Liver (tissue), 3 donors: ENCODE data around the gene BTRC.

Source experiments
- FOXA1 ChIP-seq: IDR thresholded peaks from 2 replicates; pipeline ENCODE4 v1.6.1; 2016; ENCODE audit warnings: antibody characterized with exemption
- FOXA2 ChIP-seq: IDR thresholded peaks from 2 replicates; pipeline ENCODE4 v1.6.1; 2016; ENCODE audit warnings: antibody characterized with exemption
- GABPA ChIP-seq, 2 donors: IDR thresholded peaks in 1 of 2; conservative IDR thresholded peaks in 1 of 2; 2 replicates each; pipeline ENCODE4 v1.6.1; 2016; ENCODE audit warnings: antibody characterized with exemption in 2 of 2, mild to moderate bottlenecking in 1 of 2, moderate library complexity in 1 of 2
- JUND ChIP-seq, 2 donors: IDR thresholded peaks; 2 replicates each; pipeline ENCODE4 v1.6.1; 2016; ENCODE audit warnings: antibody characterized with exemption in 2 of 2
- MAX ChIP-seq: IDR thresholded peaks from 2 replicates; pipeline ENCODE4 v1.6.1; 2016; ENCODE audit warnings: antibody characterized with exemption
- NR2F2 ChIP-seq: IDR thresholded peaks from 2 replicates; pipeline ENCODE4 v1.6.1; 2016; ENCODE audit warnings: antibody characterized with exemption
- RAD21 ChIP-seq, 2 donors: IDR thresholded peaks; 2 replicates each; pipeline ENCODE4 v1.6.1; 2016; ENCODE audit warnings: antibody characterized with exemption in 2 of 2, mild to moderate bottlenecking in 2 of 2
- RXRA ChIP-seq, 2 donors: IDR thresholded peaks; 2 replicates each; pipeline ENCODE4 v1.6.1; 2017 to 2018; ENCODE audit warnings: antibody characterized with exemption in 2 of 2, mild to moderate bottlenecking in 1 of 2
- SP1 ChIP-seq: IDR thresholded peaks from 2 replicates; pipeline ENCODE4 v1.6.1; 2018; ENCODE audit warnings: antibody characterized with exemption, mild to moderate bottlenecking
- TAF1 ChIP-seq: conservative IDR thresholded peaks from 2 replicates; pipeline ENCODE4 v1.6.1; 2016; ENCODE audit warnings: antibody characterized with exemption, mild to moderate bottlenecking
- YY1 ChIP-seq: IDR thresholded peaks from 2 replicates; pipeline ENCODE4 v1.6.1; 2016; ENCODE audit warnings: antibody characterized with exemption, mild to moderate bottlenecking
- TF ChIP-seq, protein P1 (sequence below): fragments of 150-350 bp; IDR thresholded peaks from 2 replicates; pipeline ENCODE4 v1.5.1; 2017; ENCODE audit warnings: improper control_type of control experiment, low read depth, low read length; ENCODE audit not compliant: missing input control
- TF ChIP-seq, protein P2 (sequence below): IDR thresholded peaks from 2 replicates; pipeline ENCODE4 v1.6.1; 2016; ENCODE audit warnings: antibody characterized with exemption, mild to moderate bottlenecking
- TF ChIP-seq, protein P3 (sequence below): IDR thresholded peaks from 2 replicates; pipeline ENCODE4 v1.6.1; 2016; ENCODE audit warnings: antibody characterized with exemption
- donor health status: healthy.
- donor health status: healthy.

DNA sequence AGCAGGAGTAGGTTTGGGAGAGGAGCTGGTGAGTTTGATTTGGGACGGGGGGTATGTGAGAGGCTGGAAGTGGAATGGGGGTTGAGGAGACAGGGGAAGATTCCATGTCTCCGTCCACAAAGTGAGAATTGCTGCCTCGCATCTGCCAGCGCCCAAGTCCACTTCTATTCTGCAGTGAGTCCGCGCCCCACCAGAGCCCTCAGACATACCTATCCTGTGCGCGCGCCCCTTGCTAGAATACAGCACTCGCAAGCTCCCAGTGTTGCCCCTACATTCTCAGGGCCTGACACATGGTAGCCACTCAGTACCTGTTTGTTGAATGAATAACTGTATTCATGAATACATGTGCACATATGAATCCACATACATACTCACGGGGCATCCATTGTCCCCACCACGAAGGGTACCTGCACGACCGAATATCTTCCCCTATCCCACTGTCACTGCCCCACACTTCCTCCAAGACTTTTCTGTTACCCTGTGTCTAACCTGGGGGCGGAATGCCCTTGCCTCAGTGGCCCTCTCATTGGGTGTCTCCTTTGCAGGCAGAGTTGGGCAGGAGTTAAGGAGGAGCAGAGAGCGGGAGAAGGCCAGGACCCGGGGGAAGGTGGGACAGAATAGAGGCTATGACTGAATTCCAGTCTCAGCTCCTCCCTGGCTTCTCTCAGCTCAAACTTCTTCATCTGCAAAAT lies 214.2 kb downstream of the BTRC start:
- TF ChIP-seq, protein P1, sequence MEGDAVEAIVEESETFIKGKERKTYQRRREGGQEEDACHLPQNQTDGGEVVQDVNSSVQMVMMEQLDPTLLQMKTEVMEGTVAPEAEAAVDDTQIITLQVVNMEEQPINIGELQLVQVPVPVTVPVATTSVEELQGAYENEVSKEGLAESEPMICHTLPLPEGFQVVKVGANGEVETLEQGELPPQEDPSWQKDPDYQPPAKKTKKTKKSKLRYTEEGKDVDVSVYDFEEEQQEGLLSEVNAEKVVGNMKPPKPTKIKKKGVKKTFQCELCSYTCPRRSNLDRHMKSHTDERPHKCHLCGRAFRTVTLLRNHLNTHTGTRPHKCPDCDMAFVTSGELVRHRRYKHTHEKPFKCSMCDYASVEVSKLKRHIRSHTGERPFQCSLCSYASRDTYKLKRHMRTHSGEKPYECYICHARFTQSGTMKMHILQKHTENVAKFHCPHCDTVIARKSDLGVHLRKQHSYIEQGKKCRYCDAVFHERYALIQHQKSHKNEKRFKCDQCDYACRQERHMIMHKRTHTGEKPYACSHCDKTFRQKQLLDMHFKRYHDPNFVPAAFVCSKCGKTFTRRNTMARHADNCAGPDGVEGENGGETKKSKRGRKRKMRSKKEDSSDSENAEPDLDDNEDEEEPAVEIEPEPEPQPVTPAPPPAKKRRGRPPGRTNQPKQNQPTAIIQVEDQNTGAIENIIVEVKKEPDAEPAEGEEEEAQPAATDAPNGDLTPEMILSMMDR = no peak
- TF ChIP-seq TAF1 (no peak), RAD21 (IDR thresholded peaks at IDR 0.05) (no peak), YY1 (no peak), FOXA1 (no peak), NR2F2 (no peak), FOXA2 (no peak), MAX (no peak), JUND (IDR thresholded peaks at IDR 0.05) (no peak), GABPA (IDR thresholded peaks at IDR 0.05 in 1 of 2, conservative IDR thresholded peaks at IDR 0.05 in 1 of 2) (no peak), SP1 (no peak), RXRA (IDR thresholded peaks at IDR 0.05) (no peak)
- TF ChIP-seq, protein P2, sequence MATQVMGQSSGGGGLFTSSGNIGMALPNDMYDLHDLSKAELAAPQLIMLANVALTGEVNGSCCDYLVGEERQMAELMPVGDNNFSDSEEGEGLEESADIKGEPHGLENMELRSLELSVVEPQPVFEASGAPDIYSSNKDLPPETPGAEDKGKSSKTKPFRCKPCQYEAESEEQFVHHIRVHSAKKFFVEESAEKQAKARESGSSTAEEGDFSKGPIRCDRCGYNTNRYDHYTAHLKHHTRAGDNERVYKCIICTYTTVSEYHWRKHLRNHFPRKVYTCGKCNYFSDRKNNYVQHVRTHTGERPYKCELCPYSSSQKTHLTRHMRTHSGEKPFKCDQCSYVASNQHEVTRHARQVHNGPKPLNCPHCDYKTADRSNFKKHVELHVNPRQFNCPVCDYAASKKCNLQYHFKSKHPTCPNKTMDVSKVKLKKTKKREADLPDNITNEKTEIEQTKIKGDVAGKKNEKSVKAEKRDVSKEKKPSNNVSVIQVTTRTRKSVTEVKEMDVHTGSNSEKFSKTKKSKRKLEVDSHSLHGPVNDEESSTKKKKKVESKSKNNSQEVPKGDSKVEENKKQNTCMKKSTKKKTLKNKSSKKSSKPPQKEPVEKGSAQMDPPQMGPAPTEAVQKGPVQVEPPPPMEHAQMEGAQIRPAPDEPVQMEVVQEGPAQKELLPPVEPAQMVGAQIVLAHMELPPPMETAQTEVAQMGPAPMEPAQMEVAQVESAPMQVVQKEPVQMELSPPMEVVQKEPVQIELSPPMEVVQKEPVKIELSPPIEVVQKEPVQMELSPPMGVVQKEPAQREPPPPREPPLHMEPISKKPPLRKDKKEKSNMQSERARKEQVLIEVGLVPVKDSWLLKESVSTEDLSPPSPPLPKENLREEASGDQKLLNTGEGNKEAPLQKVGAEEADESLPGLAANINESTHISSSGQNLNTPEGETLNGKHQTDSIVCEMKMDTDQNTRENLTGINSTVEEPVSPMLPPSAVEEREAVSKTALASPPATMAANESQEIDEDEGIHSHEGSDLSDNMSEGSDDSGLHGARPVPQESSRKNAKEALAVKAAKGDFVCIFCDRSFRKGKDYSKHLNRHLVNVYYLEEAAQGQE = no peak
- TF ChIP-seq, protein P3, sequence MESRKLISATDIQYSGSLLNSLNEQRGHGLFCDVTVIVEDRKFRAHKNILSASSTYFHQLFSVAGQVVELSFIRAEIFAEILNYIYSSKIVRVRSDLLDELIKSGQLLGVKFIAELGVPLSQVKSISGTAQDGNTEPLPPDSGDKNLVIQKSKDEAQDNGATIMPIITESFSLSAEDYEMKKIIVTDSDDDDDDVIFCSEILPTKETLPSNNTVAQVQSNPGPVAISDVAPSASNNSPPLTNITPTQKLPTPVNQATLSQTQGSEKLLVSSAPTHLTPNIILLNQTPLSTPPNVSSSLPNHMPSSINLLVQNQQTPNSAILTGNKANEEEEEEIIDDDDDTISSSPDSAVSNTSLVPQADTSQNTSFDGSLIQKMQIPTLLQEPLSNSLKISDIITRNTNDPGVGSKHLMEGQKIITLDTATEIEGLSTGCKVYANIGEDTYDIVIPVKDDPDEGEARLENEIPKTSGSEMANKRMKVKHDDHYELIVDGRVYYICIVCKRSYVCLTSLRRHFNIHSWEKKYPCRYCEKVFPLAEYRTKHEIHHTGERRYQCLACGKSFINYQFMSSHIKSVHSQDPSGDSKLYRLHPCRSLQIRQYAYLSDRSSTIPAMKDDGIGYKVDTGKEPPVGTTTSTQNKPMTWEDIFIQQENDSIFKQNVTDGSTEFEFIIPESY = no peak
